ENCODE results near the gene MSANTD2. TPM values are rescaled to one million over a fixed set of nuclear protein-coding genes. Genes with fewer than 3 reads are reported as not detected.

Gene MSANTD2
- polyA plus RNA-seq, 2 of the 4 experiments (the other 2 are of a cell fraction), result 5.6 to 6.4 TPM

- Histone ChIP-seq H3K9me3 (no peaks in the 10 kb centered on the region), H3K4me3 (no peak overlapping the region), H3K4me2 (no peak overlapping the region), H3K4me1 (peaks cover 4% of the 10 kb centered on the region; the same call in 2 of the 3 replicates), H3K27ac (no peak overlapping the region)
- WGBS (ENCODE audit: missing lambda C conversion rate), result 89% methylated on average over 6 of the region's 7 CpGs
- DNase-seq (ENCODE audit: low read depth in 1 of 2, low spot score in 1 of 2) (no peak), ATAC-seq (no peak), FAIRE-seq (no peak)
- CTCF ChIA-PET, result interaction anchor here (0.8 to 4.4 kb wide), 5 partner anchors 10 to 109 kb away, joined by 3 to 26 read pairs (median 3); no protein-coding TSS in a partner anchor
- TF ChIP-seq RARB (CRISPR knock-in tag; IDR thresholded peaks at IDR 0.05), result no peak
- TF ChIP-seq MAFK (IDR thresholded peaks at IDR 0.05; ENCODE audit: partially characterized antibody), result no peak
- TF ChIP-seq POLR2AphosphoS2 (conservative IDR thresholded peaks at IDR 0.05; ENCODE audit: low read length), result no peak
- TF ChIP-seq TFCP2L1 (CRISPR knock-in tag; IDR thresholded peaks at IDR 0.05), result no peak
- TF ChIP-seq KDM1A (IDR thresholded peaks at IDR 0.05; ENCODE audit: low read depth), result no peak
- TF ChIP-seq CBX8 (IDR thresholded peaks at IDR 0.05), result no peak
- TF ChIP-seq USF2 (IDR thresholded peaks at IDR 0.05), result no peak
- TF ChIP-seq CEBPB (IDR thresholded peaks at IDR 0.05), result no peak
- no peak for TF ChIP-seq RNF2 (IDR thresholded peaks at IDR 0.05; ENCODE audit: borderline replicate concordance, low read depth)
- no peak for TF ChIP-seq JUNB (IDR thresholded peaks at IDR 0.05)
- TF ChIP-seq NFE2L2 (conservative IDR thresholded peaks at IDR 0.05; ENCODE audit: low read length), result no peak
- TF ChIP-seq REST (IDR thresholded peaks at IDR 0.05), result no peak
- TF ChIP-seq ZFP36 (IDR thresholded peaks at IDR 0.05; ENCODE audit: borderline replicate concordance, partially characterized antibody), result no peak
- TF ChIP-seq EP300 (IDR thresholded peaks at IDR 0.05), result no peak
- no peak for TF ChIP-seq ZC3H11A (IDR thresholded peaks at IDR 0.05)
- no peak for TF ChIP-seq FOXS1 (CRISPR knock-in tag; IDR thresholded peaks at IDR 0.05)
- no peak for TF ChIP-seq HMGXB4 (CRISPR knock-in tag; IDR thresholded peaks at IDR 0.05; ENCODE audit: borderline replicate concordance)
- no peak for TF ChIP-seq BCL3 (IDR thresholded peaks at IDR 0.05)
- no peak for TF ChIP-seq CBX2 (IDR thresholded peaks at IDR 0.05; ENCODE audit: borderline replicate concordance, low read depth)
- POLR2A ChIA-PET, result no interaction called here
These were observed 46.6 kb downstream of the MSANTD2 start for GRCh38 chr11:124753624-124754023.

GRCh38 chr11:124753205-124753604 is 47.0 kb downstream of the MSANTD2 start:
- ChIA-PET CTCF (interaction anchor here (1.3 to 4.4 kb wide), 6 partner anchors 9 to 109 kb away, joined by 3 to 26 read pairs (median 6); partner anchors contain the start of gene NRGN), POLR2A (no interaction called here)
- Histone ChIP-seq H3K27ac (no peak overlapping the region), H3K4me1 (peaks cover 4% of the 10 kb centered on the region; the same call in 2 of the 3 replicates), H3K9me3 (no peaks in the 10 kb centered on the region), H3K4me3 (no peak overlapping the region), H3K4me2 (no peak overlapping the region)
- FAIRE-seq (no peak), DNase-seq (ENCODE audit: low read depth in 1 of 2, low spot score in 1 of 2) (no peak), ATAC-seq (no peak)
- no peak for TF ChIP-seq CBX2 (IDR thresholded peaks at IDR 0.05; ENCODE audit: borderline replicate concordance, low read depth)
- TF ChIP-seq NFE2L2 (conservative IDR thresholded peaks at IDR 0.05; ENCODE audit: low read length), result no peak
- no peak for TF ChIP-seq BHLHE40 (IDR thresholded peaks at IDR 0.05; ENCODE audit: low read depth, low read length)
- TF ChIP-seq EHF (CRISPR knock-in tag; IDR thresholded peaks at IDR 0.05), result no peak
- no peak for TF ChIP-seq SMC3 (IDR thresholded peaks at IDR 0.05)
- TF ChIP-seq CEBPB (IDR thresholded peaks at IDR 0.05), result no peak
- TF ChIP-seq HDAC2 (IDR thresholded peaks at IDR 0.05), result no peak
- TF ChIP-seq MAFK (IDR thresholded peaks at IDR 0.05; ENCODE audit: partially characterized antibody), result no peak
- no peak for TF ChIP-seq JUN (IDR thresholded peaks at IDR 0.05)
- TF ChIP-seq FOXS1 (CRISPR knock-in tag; IDR thresholded peaks at IDR 0.05), result no peak
- no peak for TF ChIP-seq USF2 (IDR thresholded peaks at IDR 0.05)
- no peak for TF ChIP-seq ZC3H11A (IDR thresholded peaks at IDR 0.05)
- TF ChIP-seq ATOH8 (CRISPR knock-in tag; IDR thresholded peaks at IDR 0.05; ENCODE audit: low read depth), result no peak
- no peak for TF ChIP-seq EP300 (IDR thresholded peaks at IDR 0.05)
- no peak for TF ChIP-seq MAX (IDR thresholded peaks at IDR 0.05)
- no peak for TF ChIP-seq JUNB (IDR thresholded peaks at IDR 0.05)
- no peak for TF ChIP-seq GATA3 (IDR thresholded peaks at IDR 0.05; ENCODE audit: borderline replicate concordance)
- no peak for TF ChIP-seq PBX3 (IDR thresholded peaks at IDR 0.05)
